Loucy (cell line): ENCODE data around the gene LHFPL3.

Experiments
- H2AFZ ChIP-seq: fragments of 200-600 bp; sonication (generic); 2 replicates; pipeline ENCODE4 v1.6.0; 2016; ENCODE audit warnings: antibody characterized with exemption, mild to moderate bottlenecking, low read length, moderate library complexity
- H3F3A ChIP-seq: fragments of 200-600 bp; 2 replicates; pipeline ENCODE4 v1.6.0; 2016; ENCODE audit warnings: antibody characterized with exemption, low read depth, mild to moderate bottlenecking
- H3K27me3 ChIP-seq: fragments of 200-600 bp; sonication (generic); 2 replicates; pipeline ENCODE4 v1.6.1; 2014; ENCODE audit warnings: low read length, mild to moderate bottlenecking; ENCODE audit not compliant: insufficient read depth, poor library complexity, severe bottlenecking
- H3K36me3 ChIP-seq: fragments of 200-600 bp; sonication (generic); 2 replicates; pipeline ENCODE4 v1.6.1; 2016; ENCODE audit warnings: low read length; ENCODE audit not compliant: insufficient read depth
- H3K4me1 ChIP-seq: fragments of 200-600 bp; sonication (generic); 2 replicates; pipeline ENCODE4 v1.5.1; 2014; ENCODE audit warnings: low read length, mild to moderate bottlenecking; ENCODE audit not compliant: insufficient read depth, poor library complexity, severe bottlenecking
- H3K4me2 ChIP-seq: fragments of 200-600 bp; sonication (generic); 2 replicates; pipeline ENCODE4 v1.6.0; 2014; ENCODE audit warnings: antibody characterized with exemption, low read length, low read depth, mild to moderate bottlenecking; ENCODE audit not compliant: poor library complexity, severe bottlenecking
- H3K4me3 ChIP-seq: fragments of 200-600 bp; sonication (generic); 2 replicates; pipeline ENCODE4 v1.5.1; 2014; ENCODE audit warnings: low read length, mild to moderate bottlenecking, mixed read lengths; ENCODE audit not compliant: poor library complexity, severe bottlenecking
- H3K79me2 ChIP-seq: fragments of 200-600 bp; sonication (generic); 2 replicates; pipeline ENCODE4 v1.6.1; 2014; ENCODE audit warnings: low read length; ENCODE audit not compliant: insufficient read depth
- H3K9ac ChIP-seq: fragments of 200-600 bp; sonication (generic); 2 replicates; pipeline ENCODE4 v1.6.0; 2014; ENCODE audit warnings: mild to moderate bottlenecking, low read depth, low read length, moderate library complexity; ENCODE audit not compliant: poor library complexity, severe bottlenecking
- H3K9me2 ChIP-seq: fragments of 200-600 bp; sonication (generic); replicated peaks from 2 replicates; pipeline ENCODE4 v1.6.1; 2016; ENCODE audit warnings: low read depth, low read length, mixed read lengths
- H3K9me3 ChIP-seq: fragments of 200-600 bp; sonication (generic); 2 replicates; pipeline ENCODE4 v1.6.1; 2014; ENCODE audit warnings: mild to moderate bottlenecking, antibody characterized with exemption, low read length, low read depth; ENCODE audit not compliant: insufficient read depth
- H4K20me1 ChIP-seq: fragments of 200-600 bp; sonication (generic); 2 replicates; pipeline ENCODE4 v1.6.0; 2014; ENCODE audit warnings: antibody characterized with exemption, low read length, mild to moderate bottlenecking; ENCODE audit not compliant: insufficient read depth, poor library complexity, severe bottlenecking
- CTCF ChIP-seq: fragments of 200-600 bp; sonication (generic); conservative IDR thresholded peaks from 2 replicates; pipeline ENCODE4 v1.5.1; 2014; ENCODE audit warnings: mild to moderate bottlenecking, antibody characterized with exemption, low read length
- EZH2phosphoT487 ChIP-seq: fragments of 200-600 bp; IDR thresholded peaks from 2 replicates; pipeline ENCODE4 v1.6.1; 2018; ENCODE audit warnings: antibody characterized with exemption, mild to moderate bottlenecking, moderate library complexity, borderline replicate concordance

The LHFPL3 gene

GRCh38 chr7:104852386-104852785 is 524.0 kb downstream of the LHFPL3 start:
- H3K9ac ChIP-seq: no peak overlapping the region
- no peaks in the 10 kb centered on the region for H4K20me1 ChIP-seq
- H3K4me1 ChIP-seq: peaks cover 34% of the 10 kb centered on the region
- no peaks in the 10 kb centered on the region for H3K9me2 ChIP-seq
- H3F3A ChIP-seq: no peaks in the 10 kb centered on the region
- no peak overlapping the region for H3K4me2 ChIP-seq
- H3K9me3 ChIP-seq: no peaks in the 10 kb centered on the region
- TF ChIP-seq CTCF (no peak), EZH2phosphoT487 (no peak)
- H3K4me3 ChIP-seq: no peak overlapping the region
- H2AFZ ChIP-seq: peak overlapping the region; percentile 59
- no peaks in the 10 kb centered on the region for H3K27me3 ChIP-seq
- H3K79me2 ChIP-seq: no peaks in the 10 kb centered on the region
- H3K36me3 ChIP-seq: no peaks in the 10 kb centered on the region

GRCh38 chr7:104855861-104856260 is 527.5 kb downstream of the LHFPL3 start:
- H3K4me3 ChIP-seq: no peak overlapping the region
- TF ChIP-seq CTCF (no peak), EZH2phosphoT487 (no peak)
- no peak overlapping the region for H2AFZ ChIP-seq
- H3K9me2 ChIP-seq: no peaks in the 10 kb centered on the region
- H3K36me3 ChIP-seq: no peaks in the 10 kb centered on the region
- H3K4me1 ChIP-seq: peaks cover 55% of the 10 kb centered on the region
- no peaks in the 10 kb centered on the region for H3K79me2 ChIP-seq
- H3K27me3 ChIP-seq: no peaks in the 10 kb centered on the region
- no peaks in the 10 kb centered on the region for H3K9me3 ChIP-seq
- H3K9ac ChIP-seq: no peak overlapping the region
- H4K20me1 ChIP-seq: no peaks in the 10 kb centered on the region
- peaks cover 8% of the 10 kb centered on the region; the same call in 1 of the 2 replicates for H3F3A ChIP-seq
- no peak overlapping the region for H3K4me2 ChIP-seq

- H3K4me3 ChIP-seq: peak overlapping the region; percentile 65
- no peaks in the 10 kb centered on the region for H3K79me2 ChIP-seq
- H3K4me1 ChIP-seq: peaks cover 61% of the 10 kb centered on the region
- no peaks in the 10 kb centered on the region for H4K20me1 ChIP-seq
- no peaks in the 10 kb centered on the region for H3K36me3 ChIP-seq
- 0 out of 2 replicates have a peak overlapping the region, but pooled peaks have one; percentile 47 for H2AFZ ChIP-seq
- peaks cover 8% of the 10 kb centered on the region; the same call in 1 of the 2 replicates for H3F3A ChIP-seq
- H3K9me3 ChIP-seq: no peaks in the 10 kb centered on the region
- H3K4me2 ChIP-seq: peak overlapping the region; percentile 77
- no peaks in the 10 kb centered on the region for H3K27me3 ChIP-seq
- peak overlapping the region; percentile 61 for H3K9ac ChIP-seq
- H3K9me2 ChIP-seq: no peaks in the 10 kb centered on the region
- TF ChIP-seq CTCF: no peak
- no peak for TF ChIP-seq EZH2phosphoT487
Observed at GRCh38 chr7:104857458-104858425, 529.3 kb downstream of the LHFPL3 start.
